ENCODE results near the gene KLF11.

KLF11 gene

DNA sequence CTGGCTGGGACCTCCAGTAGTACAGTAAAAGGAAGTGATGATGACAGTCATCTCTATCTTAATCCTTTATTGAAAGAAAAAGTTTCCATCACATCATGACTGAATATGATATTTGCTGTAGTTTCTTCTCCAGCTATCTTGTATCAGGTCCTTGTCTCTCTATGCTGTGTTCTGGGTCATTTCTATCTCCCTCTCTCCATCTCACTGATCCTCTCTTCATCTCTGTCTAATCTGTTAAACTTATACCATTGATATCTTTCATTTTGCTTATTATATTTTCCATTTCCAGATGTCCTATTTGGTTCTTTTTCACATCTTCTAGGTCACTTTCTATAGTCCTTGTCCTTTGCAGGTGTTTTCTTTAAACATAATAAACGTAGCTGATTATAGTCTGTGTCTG lies 24.5 kb downstream of the KLF11 start:
- no peak for DNase-seq
- no peak for TF ChIP-seq GATA1 (IDR thresholded peaks at IDR 0.05; ENCODE audit: low read depth, low read length)
- TF ChIP-seq POLR2A (IDR thresholded peaks at IDR 0.05; ENCODE audit: low read length), result no peak

DNA sequence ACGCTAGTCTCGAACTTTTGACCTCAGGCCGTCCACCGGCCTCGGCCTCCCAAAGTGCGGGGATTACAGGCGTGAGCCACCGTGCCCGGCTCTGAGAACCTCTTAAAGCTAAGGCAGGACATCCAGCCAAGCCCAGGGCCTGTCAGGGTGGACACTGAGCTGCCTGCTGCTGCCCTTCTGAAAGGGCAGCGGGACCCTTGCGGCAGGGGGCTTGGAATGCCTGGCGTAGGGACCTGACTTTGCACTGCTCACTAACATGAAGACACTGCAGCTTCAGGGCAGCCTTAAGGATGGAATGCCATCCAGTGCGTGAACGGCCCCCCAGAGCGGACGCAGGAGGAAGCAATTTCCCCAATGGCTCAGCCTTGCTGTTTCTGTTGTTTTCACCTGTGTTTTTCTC lies 27.8 kb downstream of the KLF11 start:
- TF ChIP-seq POLR2A (IDR thresholded peaks at IDR 0.05; ENCODE audit: low read length), result no peak
- TF ChIP-seq GATA1 (IDR thresholded peaks at IDR 0.05; ENCODE audit: low read depth, low read length), result no peak
- DNase-seq, result no peak

DNA sequence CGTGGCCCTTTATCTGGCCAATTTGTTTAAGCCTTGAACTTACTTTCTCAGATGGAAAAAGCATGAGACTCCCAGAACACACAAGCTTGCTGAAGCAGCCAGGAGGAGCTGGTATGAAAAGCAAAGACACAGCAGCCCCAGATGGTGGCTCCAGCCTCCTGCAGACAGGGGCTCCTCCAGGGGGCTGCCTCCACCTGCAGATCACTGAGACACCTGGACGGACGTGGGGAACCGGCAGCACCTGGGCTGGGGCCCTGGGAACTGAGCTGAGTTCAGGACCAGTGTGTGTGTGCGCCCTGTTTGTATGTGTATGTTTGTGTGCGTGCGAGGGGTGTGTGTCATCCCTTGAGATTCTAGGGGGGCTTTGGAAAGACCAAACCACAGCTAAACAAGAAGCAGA lies 28.2 kb downstream of the KLF11 start:
- TF ChIP-seq GATA1 (IDR thresholded peaks at IDR 0.05; ENCODE audit: low read depth, low read length), result no peak
- TF ChIP-seq POLR2A (IDR thresholded peaks at IDR 0.05; ENCODE audit: low read length), result no peak
- no peak for DNase-seq

DNA sequence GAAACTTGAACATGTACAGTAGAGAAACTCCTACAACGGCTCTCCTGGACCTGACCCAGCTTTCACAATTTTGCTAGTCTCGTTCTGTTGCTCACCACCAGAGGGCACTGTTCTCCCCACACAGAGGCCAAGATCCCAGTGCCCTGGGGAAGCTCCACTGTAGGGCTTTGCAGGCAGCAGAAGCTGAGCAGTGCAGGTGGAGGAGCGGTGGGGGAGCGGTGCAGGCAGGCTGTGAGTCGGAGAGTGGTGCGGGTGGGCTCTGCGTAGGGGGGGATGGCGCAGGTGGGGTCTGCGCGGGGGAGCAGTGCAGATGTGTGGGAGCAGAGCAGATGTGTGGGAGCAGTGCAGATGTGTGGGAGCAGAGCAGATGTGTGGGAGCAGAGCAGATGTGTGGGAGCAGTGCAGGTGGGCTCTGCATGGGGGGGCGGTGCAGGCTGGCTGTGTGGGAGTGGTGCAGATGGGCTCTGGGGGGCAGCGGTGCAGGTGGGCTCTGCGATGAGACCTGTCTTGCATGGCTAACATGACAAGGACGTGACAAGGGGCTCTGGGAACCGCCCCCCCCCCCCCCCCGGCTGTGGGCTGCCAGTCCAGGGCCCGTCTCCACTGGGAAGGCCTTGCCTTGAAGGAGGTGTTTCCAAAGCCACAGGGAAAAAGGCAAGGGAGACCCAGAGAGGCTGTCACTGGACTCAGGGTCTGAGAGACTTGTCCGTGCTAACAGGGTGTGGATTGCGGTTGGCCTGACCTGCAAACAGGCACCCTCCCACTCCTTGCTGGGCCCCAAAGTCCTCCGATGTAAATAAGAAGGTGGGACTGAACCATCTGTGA lies 29.5 kb downstream of the KLF11 start:
- no peak for TF ChIP-seq GATA1 (IDR thresholded peaks at IDR 0.05; ENCODE audit: low read depth, low read length)
- no peak for TF ChIP-seq POLR2A (IDR thresholded peaks at IDR 0.05; ENCODE audit: low read length)
- peak; percentile 82 to 90 for DNase-seq

DNA sequence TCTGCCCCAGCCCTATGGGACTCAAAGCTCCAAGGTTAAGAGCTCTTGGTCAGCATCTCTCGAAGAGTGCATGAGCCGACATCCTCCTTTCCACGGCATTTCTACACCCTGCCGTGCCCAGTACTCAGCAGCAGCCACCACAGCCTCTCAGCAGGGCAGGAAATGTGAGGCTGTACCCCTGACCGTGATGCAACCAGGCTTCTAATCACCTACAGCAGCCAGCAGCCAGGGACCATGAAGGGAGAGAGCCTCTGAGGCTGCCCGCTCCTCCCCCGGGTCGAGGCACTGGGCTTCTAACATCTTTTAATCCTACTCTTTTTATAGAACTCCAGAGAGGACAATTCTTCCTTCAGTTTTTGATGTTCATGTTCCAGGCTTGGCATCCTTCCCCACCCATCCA lies 30.4 kb downstream of the KLF11 start:
- no peak for TF ChIP-seq GATA1 (IDR thresholded peaks at IDR 0.05; ENCODE audit: low read depth, low read length)
- no peak for DNase-seq

DNA sequence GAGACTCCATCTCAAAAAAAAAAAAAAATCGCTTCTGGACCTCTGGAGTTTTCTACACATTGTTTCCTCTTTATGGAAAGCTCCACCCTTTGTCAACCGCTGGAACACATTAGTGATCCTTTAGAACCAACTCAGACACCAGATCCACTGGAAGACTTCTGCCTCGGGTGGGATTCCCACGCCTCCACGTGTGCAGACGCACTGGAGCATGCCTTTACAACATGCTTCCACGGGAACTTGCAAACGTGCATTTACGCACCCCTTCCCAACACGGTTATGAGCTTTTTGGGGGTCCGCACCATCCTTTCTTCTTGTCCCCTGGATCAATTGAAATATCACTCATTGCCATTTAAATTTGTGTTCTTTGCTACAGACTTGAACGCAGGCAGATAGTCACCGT lies 31.8 kb downstream of the KLF11 start:
- no peak for DNase-seq
- TF ChIP-seq POLR2A (IDR thresholded peaks at IDR 0.05; ENCODE audit: low read length), result no peak
- TF ChIP-seq GATA1 (IDR thresholded peaks at IDR 0.05; ENCODE audit: low read depth, low read length), result no peak

DNA sequence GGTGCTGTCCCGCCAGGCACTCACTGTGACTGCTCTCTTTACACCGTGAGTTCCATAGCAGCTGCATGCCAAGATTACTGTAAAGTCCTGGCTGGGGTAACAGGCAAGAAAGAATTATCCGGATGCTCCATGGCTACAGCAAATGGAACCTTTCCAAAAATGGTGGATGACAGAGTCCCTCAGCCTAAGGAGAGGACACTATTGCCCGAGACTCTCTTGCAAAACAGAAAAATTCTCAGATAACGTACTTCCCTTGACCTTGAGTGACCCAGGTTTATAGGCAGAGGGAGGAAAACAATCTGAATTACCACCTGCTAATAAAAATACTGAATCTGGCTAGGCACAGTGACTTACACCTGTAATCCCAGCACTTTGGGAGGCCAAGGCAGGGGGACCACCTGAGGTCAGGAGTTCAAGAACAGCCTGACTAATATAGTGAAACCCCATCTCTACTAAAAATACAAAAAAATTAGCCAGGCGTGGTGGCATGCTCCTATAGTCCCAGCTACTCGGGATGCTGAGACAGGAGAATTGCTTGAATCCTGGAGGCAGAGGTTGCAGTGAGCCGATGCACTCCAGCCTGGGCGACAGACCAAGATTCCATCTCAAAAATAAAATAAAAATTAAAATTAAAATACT lies 32.3 kb downstream of the KLF11 start:
- DNase-seq, result no peak
- TF ChIP-seq POLR2A (IDR thresholded peaks at IDR 0.05; ENCODE audit: low read length) (no peak), GATA1 (IDR thresholded peaks at IDR 0.05; ENCODE audit: low read depth, low read length) (no peak)

DNA sequence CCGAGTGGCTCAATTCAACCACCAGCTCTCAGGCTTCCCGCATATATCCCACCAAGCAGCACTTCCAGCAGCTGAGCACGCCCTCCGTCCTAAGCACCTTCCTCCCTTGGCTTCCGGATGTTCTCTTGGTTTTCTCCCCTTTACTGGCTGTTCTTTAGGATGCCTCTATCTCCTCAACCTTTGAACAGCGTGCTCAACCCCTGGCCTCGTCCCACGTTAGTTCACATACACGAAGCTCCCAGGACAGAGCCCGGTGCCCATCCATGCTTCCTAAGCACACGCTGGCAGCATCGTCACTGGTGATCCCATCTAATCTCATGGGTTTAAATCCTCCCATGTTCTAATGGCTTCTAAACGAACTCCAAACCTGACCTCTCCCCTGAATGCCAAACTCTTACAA lies 33.2 kb downstream of the KLF11 start:
- no peak for TF ChIP-seq GATA1 (IDR thresholded peaks at IDR 0.05; ENCODE audit: low read depth, low read length)
- no peak for TF ChIP-seq POLR2A (IDR thresholded peaks at IDR 0.05; ENCODE audit: low read length)
- no peak for DNase-seq

DNA sequence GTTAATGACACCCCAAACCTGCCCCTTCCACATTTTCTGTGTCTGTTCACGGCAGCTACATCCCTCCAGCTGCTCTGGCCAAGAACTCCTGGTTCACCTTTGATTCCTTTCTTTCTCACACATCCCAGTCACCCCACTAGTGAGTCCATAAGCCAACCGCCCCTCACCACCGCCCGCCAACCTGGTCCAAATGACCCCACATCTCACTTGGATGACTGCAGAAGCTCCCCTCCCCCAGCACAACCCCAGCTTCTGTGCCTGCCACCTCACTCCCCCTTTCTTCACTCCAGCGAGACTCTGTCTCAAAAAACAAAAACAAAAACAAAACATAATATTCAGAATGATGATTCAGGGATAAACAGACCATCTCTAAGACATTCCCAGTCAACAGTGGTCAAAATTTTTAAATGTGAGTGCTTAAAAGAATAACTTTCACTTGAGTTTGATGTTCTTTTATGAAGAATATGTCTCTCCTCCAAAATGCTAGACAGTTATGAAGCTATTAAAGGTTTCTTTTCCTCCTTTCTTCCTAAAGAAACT lies 33.7 kb downstream of the KLF11 start:
- TF ChIP-seq POLR2A (IDR thresholded peaks at IDR 0.05; ENCODE audit: low read length) (no peak), GATA1 (IDR thresholded peaks at IDR 0.05; ENCODE audit: low read depth, low read length) (no peak)
- no peak for DNase-seq

DNA sequence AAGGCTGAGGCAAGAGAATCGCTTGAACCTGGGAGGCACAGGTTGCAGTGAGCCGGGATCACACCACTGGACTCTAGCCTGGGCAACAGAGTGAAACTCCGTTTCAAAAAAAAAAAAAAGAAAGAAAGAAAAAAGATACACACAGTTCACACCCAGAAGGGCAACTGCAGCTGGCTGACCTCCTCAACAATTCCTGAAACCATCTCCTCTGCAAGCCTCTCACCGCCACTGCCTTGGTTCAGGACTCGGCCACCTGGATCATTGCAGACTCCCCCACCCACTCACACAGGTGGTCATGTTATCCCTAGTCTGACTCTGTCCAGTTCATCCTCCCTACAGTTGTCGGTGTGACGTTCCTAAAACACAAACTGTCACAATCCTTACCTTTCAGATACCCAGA lies 34.7 kb downstream of the KLF11 start:
- TF ChIP-seq POLR2A (IDR thresholded peaks at IDR 0.05; ENCODE audit: low read length) (no peak), GATA1 (IDR thresholded peaks at IDR 0.05; ENCODE audit: low read depth, low read length) (no peak)
- no peak for DNase-seq

DNA sequence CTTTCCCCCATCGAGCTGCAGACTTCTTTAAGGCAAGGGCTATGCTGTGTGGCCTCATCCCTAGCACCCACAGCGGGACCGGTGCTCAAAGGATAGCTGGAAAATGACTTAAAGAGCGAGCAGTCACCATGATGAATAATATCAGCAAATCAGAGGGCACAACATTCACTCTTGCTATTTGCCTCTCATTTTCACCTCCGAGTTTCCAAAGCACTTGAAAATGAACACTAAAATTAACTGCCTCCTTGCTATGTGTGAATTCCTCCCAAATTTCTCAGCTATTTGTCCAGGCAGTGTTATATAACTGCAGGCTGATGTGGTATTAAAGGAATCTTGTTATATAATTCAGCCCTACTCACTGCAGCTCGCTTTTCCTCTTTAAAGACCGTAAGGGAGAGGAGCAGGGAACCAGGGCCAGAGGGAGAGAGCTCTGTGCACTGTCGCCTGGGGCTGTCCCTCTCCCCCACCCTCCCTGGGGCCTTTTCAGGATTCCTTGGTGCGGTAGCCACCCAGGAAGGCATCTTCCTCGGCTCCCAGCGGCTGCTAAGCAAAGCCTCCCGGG lies 35.4 kb downstream of the KLF11 start:
- no peak for TF ChIP-seq POLR2A (IDR thresholded peaks at IDR 0.05; ENCODE audit: low read length)
- no peak for TF ChIP-seq GATA1 (IDR thresholded peaks at IDR 0.05; ENCODE audit: low read depth, low read length)
- DNase-seq, result no peak

DNA sequence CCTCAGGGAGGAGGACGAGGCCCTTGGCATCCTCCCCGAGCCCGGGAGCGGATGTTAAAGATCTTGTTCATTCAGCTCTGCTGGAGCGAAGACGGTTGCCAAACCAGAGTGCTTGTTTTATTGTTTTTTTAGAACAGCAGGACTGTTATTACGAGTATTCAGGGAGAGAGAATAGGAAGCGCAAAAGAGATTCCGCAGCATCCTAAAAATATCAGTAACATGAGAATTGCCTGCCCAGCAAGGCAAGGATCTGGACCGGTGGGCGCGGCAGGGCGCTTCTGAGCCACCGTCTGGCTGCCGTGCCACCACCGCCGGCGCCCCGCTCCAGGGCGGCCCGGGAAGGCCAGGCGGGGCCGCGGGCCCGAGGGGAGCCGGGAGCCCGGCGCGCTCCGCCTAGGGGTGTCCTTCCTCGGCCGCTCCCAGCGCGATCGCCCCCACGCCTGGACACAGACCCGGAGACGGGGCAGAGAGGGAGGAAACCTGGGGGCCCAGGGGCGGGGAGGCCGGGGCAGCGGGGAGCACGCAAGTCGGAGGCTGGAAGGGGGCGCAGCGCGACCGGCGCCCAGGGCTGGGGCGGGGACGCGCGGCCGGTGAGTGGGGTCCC lies 36.0 kb downstream of the KLF11 start:
- DNase-seq, result no peak

DNA sequence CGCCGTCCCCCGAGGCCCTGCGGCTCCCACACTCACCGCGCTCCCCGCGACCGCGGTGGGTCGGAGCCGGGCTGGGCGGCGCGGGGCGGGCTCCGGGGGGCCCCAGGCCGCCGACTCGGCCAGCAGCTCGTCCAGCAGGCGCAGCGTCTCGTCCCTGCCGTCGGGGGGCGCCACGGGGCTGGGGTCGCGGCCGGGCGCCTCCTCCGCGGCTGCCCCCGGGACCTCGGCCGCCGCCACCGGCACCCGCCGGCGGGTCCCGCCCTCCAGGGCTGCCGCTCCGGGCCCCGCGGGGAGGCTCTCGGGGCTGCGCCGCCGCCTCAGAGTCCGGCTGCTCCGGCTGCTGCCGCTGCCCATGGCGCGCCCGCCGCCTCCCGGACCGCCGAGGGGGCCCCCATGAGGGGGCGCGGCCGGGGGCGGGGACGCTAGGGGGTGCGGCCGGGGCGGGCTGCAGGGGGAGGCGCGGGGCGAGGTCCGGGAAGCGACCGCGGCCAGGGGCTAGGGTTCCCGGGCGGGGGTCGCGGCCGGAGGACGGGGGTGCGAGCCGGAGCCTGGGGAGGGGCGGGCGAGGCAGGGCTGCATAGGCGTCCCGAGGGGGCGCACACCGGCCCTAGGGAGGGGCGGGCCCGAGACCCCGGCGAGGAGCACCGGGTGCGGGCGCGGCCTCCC lies 36.7 kb downstream of the KLF11 start, which contains the start of gene CYS1:
Gene CYS1, minus strand, starts transcription at position 542 of the 666 bp plus-strand sequence. Its CDS starts 188 bp downstream, at position 354.
- TF ChIP-seq GATA1 (IDR thresholded peaks at IDR 0.05; ENCODE audit: low read depth, low read length), result no peak
- no peak for TF ChIP-seq POLR2A (IDR thresholded peaks at IDR 0.05; ENCODE audit: low read length)
- DNase-seq, result peak in 1 of 2 experiments; percentile 14

More for the DNA sequence above, 36.0 kb downstream of the KLF11 start:
- TF ChIP-seq POLR2A (IDR thresholded peaks at IDR 0.05; ENCODE audit: low read length) (no peak), GATA1 (IDR thresholded peaks at IDR 0.05; ENCODE audit: low read depth, low read length) (no peak)
